Hematopoietic multipotent progenitor cell treated with erythropoietin and hydrocortisone succinate and interleukin-3 and kit ligand, for 6 days (in vitro differentiated cells): Measurements from ENCODE around the gene ARHGEF28.

Source experiments
- DNase-seq: peaks from one replicate; pipeline ENCODE4 v3.0.0-alpha.2; 2015

The ARHGEF28 gene

GRCh38 chr5:73946278-73946677 is 320.3 kb downstream of the ARHGEF28 start:
- no peak for DNase-seq

DNA sequence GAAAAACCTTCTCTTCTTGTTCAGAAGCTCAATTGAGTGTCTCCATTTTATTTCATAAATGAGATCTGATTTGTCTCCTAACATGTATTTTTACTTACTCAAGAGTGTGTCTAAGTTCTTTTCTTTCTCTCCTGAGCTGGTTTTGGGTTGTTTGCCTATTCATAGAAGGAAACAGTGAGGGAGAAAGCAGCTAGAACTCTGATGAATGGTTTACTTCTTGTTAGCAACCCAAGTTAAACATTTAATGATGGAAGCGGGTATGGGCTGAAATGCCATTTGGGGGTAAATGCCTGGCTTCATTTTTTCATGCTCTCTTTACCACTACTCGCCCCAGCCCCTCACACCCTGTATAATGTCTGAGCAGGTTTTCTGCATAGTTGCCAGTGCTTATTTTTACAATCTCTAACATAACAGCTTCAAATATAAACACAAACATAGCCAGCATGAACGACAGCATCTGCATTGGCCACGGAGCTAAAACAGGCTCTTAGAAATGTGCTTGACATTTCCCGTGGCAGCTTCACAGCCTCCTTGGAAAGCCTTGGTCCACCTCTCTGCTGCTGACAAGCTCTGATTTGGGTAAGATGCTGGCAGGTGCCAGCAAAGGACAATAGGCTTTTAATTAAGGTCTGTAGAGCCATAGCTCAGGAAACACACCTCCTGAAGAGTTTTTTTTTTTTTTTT is 321.1 kb downstream of the ARHGEF28 start:
- DNase-seq, result no peak

DNA sequence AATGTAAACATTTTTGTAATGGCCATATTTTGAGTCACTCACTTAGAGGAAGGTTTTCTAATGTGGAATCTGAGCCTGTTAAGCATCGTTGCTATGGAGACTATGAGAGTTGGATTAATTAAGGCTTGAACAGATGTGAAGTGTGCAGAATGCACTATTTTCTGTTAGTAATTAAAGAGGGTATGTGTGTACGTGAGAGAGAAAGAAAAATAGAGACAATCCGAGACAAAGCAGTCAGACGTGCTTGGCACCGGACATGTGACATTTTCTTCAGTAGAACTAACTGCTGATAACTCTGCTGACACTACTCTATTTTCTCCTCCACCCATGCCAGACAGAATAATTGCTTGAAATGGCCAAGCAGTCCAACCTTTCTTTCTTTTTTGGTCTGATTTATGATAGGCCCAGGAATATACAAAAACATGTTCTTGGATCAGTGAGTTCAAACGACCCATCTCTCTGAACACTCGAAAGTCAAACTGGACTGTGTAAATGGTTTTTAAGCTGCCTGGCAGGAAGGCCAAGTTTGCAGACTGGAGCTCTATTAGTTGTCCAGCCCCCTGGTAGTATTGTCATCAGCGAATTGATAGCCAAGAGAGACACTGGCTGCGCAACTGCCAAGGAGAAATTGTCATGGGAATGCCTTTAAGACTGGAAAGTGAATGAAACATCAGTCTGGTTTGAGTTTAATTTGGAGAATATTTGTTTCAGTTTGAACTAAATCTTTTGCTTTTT is 322.1 kb downstream of the ARHGEF28 start:
- no peak for DNase-seq

- no peak for DNase-seq
These were observed 322.7 kb downstream of the ARHGEF28 start for GRCh38 chr5:73948720-73949119.

DNA sequence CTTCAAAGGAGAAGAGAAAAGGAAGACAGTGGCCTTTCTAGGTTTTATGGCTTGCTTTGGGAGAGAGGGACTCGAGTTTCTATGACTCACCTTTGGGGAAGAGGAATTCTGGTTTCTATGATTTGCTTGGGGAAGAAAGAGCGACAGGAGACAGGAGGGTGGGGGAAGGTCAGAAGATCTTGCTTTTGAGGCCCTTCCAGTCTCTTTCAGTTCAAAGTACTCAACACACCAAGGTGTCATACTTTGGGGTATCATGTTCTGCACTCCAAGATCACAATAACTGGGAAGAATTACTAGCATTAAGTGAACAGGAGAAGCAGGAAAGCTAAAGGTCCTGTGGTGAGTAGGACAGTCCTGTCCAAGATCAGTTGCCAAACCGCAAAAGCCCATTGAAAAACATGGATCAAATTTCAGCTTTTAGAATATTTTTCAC is 324.5 kb downstream of the ARHGEF28 start:
- no peak for DNase-seq

GRCh38 chr5:73950912-73951430 is 325.0 kb downstream of the ARHGEF28 start:
- no peak for DNase-seq

GRCh38 chr5:73952872-73953271 is 326.9 kb downstream of the ARHGEF28 start:
- DNase-seq, result no peak

- DNase-seq, result no peak
These were observed 328.4 kb downstream of the ARHGEF28 start for GRCh38 chr5:73954381-73954780.

- no peak for DNase-seq
These were observed 329.4 kb downstream of the ARHGEF28 start for GRCh38 chr5:73955271-73955846.

DNA sequence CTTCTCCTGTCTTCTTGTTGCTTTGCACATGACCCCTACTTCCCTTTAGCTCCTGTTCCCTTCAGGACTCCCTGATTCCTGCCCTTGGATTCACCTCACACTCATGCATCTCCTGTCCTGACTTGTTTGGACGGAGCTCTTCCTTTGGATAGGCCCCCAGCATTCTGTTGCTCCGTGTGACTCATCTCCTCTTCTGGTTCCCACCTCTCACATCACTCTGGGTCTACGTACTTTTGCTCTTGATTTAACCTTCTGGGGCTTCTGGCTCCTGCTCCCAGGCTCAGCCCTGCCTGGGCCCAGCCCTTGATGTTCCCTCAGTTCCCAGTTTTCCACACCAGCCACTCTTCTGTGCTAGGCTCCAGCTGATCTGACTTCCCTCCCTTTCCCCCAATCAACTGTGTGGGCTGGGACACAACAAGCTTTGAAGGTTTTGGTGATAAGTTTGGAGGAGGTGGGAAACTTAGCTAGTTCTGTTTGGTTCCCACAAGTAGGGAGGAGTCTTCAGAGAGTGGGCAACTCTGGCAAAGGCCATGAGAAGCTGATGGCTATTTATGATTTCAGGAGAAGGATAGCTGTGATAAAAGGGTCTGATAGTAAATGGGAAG is 331.5 kb downstream of the ARHGEF28 start:
- DNase-seq, result no peak

DNA sequence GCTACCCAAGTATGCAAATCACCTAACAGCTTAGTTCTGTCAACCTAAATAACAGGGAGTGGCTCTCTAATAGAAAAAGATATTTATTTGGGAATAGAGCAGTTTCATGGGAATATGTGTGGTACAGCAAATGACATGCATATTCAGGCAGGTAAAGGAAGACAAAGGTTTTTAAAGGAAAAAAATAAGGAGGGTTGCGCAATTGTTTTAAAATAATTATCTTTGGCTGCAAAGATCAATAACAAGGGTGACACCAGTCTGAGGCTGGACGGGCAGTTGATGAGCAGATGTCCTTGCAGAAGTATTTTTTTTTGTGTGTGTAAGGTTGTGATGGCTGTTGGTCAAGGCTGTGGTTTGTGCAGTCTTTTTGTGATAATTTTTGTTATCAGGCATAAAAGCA is 332.0 kb downstream of the ARHGEF28 start:
- DNase-seq, result peak; percentile 8

DNA sequence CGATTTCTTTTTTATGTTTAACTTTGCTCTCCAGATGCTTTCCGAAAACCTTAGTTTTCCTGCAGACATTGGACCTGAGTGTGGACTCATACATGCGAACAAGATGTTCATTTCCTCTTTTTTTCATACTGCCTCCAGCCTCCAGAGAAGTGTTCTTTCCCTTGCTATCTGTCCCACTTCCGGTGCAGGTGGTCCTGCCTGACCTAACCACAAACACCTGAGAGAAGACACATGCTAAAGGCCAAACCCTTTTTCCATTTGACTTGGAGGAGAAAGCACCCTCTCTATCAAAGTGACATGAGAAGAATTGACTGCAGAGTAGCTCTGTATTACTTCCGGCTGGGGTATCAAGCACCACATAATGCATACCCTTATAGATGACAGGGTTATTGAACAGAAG is 334.0 kb downstream of the ARHGEF28 start:
- no peak for DNase-seq

- DNase-seq, result no peak
These were observed 334.4 kb downstream of the ARHGEF28 start for GRCh38 chr5:73960426-73960825.

GRCh38 chr5:73962801-73963425 is 336.9 kb downstream of the ARHGEF28 start:
- DNase-seq, result no peak

GRCh38 chr5:73964352-73964865 is 338.4 kb downstream of the ARHGEF28 start:
- no peak for DNase-seq

- DNase-seq, result no peak
These were observed 340.5 kb downstream of the ARHGEF28 start for GRCh38 chr5:73966451-73966850.

GRCh38 chr5:73967347-73967746 is 341.4 kb downstream of the ARHGEF28 start:
- no peak for DNase-seq

GRCh38 chr5:73968246-73968645 is 342.2 kb downstream of the ARHGEF28 start:
- no peak for DNase-seq

GRCh38 chr5:73968729-73969128 is 342.7 kb downstream of the ARHGEF28 start:
- DNase-seq, result no peak

GRCh38 chr5:73969195-73970036 is 343.4 kb downstream of the ARHGEF28 start:
- no peak for DNase-seq

DNA sequence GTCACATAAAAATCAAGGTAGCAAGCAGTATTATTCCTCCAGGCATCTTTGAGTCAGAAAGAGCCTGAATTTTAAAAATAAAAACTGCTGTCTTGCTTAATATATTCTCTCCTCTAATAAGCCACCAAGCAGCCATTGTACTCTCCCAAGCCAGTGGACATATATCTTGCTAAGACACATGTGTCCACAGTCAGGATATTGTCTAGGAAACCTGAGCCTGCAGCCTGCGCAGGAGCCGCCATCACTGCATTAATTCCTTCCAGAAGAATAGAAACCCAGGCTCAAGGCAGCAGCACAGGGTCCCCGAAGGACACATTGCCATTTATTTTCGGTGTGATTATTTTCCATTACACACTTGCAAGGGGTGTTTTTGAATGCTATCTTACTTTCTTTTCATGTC is 345.3 kb downstream of the ARHGEF28 start:
- DNase-seq, result no peak

GRCh38 chr5:73973135-73973534 is 347.1 kb downstream of the ARHGEF28 start:
- DNase-seq, result no peak
